Superior temporal gyrus (tissue), 1 donor: ENCODE measurements around the gene ZNF169.
"Not testable (repeated sequence)": the region's sequence is repeated elsewhere in the genome, so short reads cannot be mapped to it uniquely, and the experiment has no call there.

ENCODE experiments used
- DNase-seq: peaks from one replicate; pipeline ENCODE4 v3.0.0-alpha.2; 2016; ENCODE audit errors: extremely low spot score

ZNF169 gene

GRCh38 chr9:94348754-94349153 lies 89.7 kb downstream of the ZNF169 start:
- not testable (repeated sequence) for DNase-seq
